Left ventricle myocardium superior (tissue), 1 donor: ENCODE results near the gene TAF3. TPM values are rescaled to one million over a fixed set of nuclear protein-coding genes. Genes with fewer than 3 reads are reported as not detected.

Experiments
- ATAC-seq: fragments of 200-7000 bp; cut with Tn5 transposase; one replicate; pipeline ENCODE4 v1.9.1; 2020; ENCODE audit warnings: mild to moderate bottlenecking, moderate library complexity
- DNase-seq: peaks from one replicate; pipeline ENCODE4 v3.0.0-alpha.2; 2020
- intact Hi-C: fragments of 100-400 bp; cut with micrococcal nuclease; formaldehyde crosslinking; loops from one replicate; pipeline ENCODE4 v1.11.0; 2022
- total RNA-seq: library from RNA; stranded (reverse); fragmentation: NEBNext Ultra II Directional; extraction: Animal tissue kit (Norgen Biotek cat#: 25700); gene quantifications from one replicate; pipeline ENCODE4 v1.2.1, GENCODE V29; 2021
- donor health status: DM: no; HTN: yes; CAD: no; lungs with severe emphysema.

Gene TAF3
- total RNA-seq, 1 donor from 2014 or later, result 13.0 TPM

- intact Hi-C loops, result no loop called here
- no peak for ATAC-seq
Measured at GRCh38 chr10:7955446-7955845, 137.1 kb downstream of the TAF3 start.

DNA sequence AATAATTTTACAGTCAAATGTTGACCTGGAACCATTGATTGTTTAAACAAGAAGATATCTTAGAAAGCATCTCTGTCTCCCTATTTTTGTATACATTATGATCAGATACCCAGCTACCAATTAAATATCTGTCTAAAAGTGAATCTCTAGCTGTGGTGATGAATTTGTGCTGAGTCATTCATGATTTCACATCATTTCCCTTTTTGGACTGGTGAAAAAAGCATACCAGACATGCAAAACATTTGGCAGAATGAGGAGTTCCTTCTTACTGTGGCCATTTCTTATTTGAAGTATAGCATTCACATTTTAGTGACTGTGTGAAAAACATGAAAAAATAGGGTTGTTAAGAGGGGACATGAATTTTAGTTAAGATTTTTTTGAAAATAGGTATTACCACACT, 138.2 kb downstream of the TAF3 start:
- ATAC-seq (no peak), DNase-seq (no peak)
- intact Hi-C loops, result no loop called here

More at GRCh38 chr10:7955446-7955845, 137.1 kb downstream of the TAF3 start:
- DNase-seq, result no peak

GRCh38 chr10:7957591-7957990, 139.3 kb downstream of the TAF3 start:
- ATAC-seq, result no peak
- no peak for DNase-seq
- intact Hi-C loops, result no loop called here

GRCh38 chr10:7958442-7958841, 140.1 kb downstream of the TAF3 start:
- no peak for ATAC-seq
- no peak for DNase-seq
- intact Hi-C loops, result no loop called here

DNA sequence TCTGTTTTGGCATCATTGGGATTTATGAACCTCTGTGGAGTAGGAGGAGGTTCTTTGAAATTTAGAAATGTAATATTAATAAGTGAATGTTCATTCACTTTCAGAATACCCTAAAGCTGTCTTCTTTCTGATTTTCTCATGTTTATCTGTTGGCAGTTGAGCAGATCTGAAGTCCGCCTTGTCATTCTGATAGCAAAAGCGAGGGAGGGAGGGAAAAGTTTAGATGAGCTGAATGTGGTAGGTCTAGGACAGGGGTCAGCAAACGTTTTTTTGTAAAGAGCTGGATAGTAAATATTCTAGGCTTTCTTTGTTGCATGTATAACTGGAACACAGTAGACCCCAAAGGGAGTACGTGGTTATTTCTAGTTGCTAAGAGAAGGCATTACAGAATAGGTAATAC, 141.8 kb downstream of the TAF3 start:
- DNase-seq, result no peak
- intact Hi-C loops, result no loop called here
- no peak for ATAC-seq

GRCh38 chr10:7962592-7962991, 144.3 kb downstream of the TAF3 start:
- intact Hi-C loops, result no loop called here
- ATAC-seq (no peak), DNase-seq (no peak)

DNA sequence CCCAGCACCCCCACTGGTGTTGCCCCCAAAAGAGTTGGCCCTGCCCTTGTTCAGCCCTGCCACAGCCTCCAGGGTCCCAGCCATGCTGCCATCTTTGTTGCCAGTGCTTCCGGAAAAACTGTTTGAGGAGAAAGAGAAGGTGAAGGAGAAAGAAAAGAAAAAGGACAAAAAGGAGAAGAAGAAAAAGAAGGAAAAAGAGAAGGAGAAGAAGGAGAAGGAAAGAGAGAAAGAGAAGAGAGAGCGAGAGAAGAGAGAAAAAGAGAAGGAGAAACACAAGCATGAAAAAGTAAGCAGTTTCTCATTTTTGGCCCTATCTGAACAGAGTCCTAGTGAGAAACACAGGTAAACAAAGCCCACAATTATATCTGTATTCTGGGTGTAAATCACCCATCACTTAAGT, 147.2 kb downstream of the TAF3 start:
- no peak for DNase-seq
- no peak for ATAC-seq
- intact Hi-C loops, result no loop called here

GRCh38 chr10:7967035-7967434, 148.7 kb downstream of the TAF3 start:
- intact Hi-C loops, result no loop called here
- DNase-seq (no peak), ATAC-seq (peak; percentile 66)

DNA sequence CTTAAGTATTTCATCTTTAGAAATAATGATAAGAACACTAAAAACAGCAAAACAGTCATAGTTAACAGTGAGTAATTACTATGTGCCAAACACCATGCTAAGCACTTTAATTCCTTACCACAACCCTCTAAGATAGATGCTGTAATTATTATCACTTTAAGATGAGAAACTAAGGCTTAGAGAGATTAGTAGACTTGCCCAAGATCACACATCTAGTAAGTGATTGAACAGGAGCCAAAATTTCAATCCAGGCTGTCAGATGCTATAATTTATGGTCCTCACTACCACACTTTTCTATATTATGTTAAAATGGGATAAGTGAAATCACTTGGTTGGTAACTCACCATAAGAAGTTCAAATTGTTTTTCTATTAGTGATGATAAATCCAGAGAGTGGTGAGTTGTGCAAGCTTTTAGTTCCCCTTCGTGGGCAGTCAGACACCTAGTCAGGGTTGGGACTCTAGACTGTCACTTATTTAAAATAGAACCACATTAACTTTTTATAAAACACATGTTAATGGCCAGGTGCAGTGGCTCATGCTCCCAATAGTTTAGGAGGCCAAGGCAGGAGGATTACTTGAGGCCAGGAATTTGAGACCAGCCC, 150.3 kb downstream of the TAF3 start:
- no peak for ATAC-seq
- intact Hi-C loops, result no loop called here
- no peak for DNase-seq

GRCh38 chr10:7969623-7970022, 151.3 kb downstream of the TAF3 start:
- no peak for ATAC-seq

DNA sequence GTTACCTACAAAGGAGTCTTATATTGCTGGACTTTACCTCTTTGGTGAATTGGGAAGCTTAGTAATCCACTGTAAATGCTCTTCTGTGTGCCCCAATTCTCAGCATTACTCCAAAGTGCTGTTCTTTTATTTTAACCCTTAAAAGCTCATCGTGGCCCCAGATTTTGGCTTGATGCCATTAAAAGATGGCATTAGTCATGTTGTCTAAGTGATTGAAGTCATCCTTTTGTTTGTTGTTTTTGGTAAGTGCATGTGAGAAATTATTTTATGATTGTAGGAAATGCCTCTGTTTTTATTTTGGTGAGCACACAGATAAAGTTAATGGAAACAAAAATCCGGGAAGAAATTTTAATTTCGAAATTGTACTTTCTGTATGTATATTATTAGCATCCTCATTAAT, 153.6 kb downstream of the TAF3 start:
- ATAC-seq (no peak), DNase-seq (no peak)
- intact Hi-C loops, result no loop called here

More at GRCh38 chr10:7969623-7970022, 151.3 kb downstream of the TAF3 start:
- intact Hi-C loops, result no loop called here
- no peak for DNase-seq

- ATAC-seq, result no peak
- intact Hi-C loops, result no loop called here
- no peak for DNase-seq
Measured at GRCh38 chr10:7972367-7972766, 154.1 kb downstream of the TAF3 start.

GRCh38 chr10:7980196-7980595, 161.9 kb downstream of the TAF3 start:
- DNase-seq (no peak), ATAC-seq (no peak)
- intact Hi-C loops, result no loop called here

GRCh38 chr10:7982727-7983126, 164.4 kb downstream of the TAF3 start:
- ATAC-seq (no peak), DNase-seq (no peak)
- intact Hi-C loops, result no loop called here

GRCh38 chr10:7984325-7984724, 166.0 kb downstream of the TAF3 start:
- ATAC-seq (no peak), DNase-seq (no peak)
- intact Hi-C loops, result no loop called here

GRCh38 chr10:7984896-7985295, 166.6 kb downstream of the TAF3 start:
- intact Hi-C loops, result no loop called here
- DNase-seq, result no peak
- ATAC-seq, result no peak

DNA sequence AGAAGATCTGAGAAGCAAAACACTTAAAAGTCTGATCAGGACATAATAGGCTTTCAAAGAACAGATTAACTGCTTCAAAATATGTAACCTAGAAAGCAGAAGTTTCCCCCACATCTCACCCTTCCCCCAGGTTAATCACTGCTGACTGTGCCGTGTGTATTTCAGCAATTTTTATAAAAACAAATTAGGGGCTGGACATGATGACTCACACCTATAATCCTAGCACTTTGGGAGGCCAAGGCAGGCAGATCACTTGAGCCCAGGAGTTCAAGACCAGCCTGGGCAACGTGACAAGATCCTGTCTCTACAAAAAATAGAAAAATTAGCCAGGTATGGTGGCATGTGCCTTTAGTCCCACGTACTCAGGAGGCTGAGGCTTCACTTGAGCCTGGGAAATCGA, 168.5 kb downstream of the TAF3 start:
- DNase-seq, result no peak
- intact Hi-C loops, result no loop called here
- ATAC-seq, result no peak

- DNase-seq, result no peak
- intact Hi-C loops, result no loop called here
- ATAC-seq, result no peak
Measured at GRCh38 chr10:7988989-7989388, 170.7 kb downstream of the TAF3 start.

DNA sequence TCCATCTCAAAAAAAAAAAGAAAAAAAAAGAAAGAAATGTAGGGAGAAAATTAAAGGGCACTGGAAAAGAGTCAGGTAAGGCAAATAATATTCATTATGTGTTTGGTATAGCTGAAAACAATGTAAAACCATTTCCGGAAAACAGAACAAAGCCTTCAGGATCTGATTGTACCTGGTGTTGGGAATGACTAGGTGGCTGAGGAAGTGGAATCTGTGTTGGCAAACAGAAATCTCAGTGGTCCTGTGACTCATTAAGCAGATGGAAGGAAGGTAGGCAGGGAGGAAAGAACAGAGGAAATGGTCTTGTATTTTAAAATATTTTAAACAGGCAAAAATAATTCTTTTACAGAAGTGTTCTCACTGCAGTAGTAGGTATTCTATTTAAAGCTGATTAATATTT, 180.5 kb downstream of the TAF3 start:
- no peak for DNase-seq
- intact Hi-C loops, result no loop called here
- no peak for ATAC-seq

DNA sequence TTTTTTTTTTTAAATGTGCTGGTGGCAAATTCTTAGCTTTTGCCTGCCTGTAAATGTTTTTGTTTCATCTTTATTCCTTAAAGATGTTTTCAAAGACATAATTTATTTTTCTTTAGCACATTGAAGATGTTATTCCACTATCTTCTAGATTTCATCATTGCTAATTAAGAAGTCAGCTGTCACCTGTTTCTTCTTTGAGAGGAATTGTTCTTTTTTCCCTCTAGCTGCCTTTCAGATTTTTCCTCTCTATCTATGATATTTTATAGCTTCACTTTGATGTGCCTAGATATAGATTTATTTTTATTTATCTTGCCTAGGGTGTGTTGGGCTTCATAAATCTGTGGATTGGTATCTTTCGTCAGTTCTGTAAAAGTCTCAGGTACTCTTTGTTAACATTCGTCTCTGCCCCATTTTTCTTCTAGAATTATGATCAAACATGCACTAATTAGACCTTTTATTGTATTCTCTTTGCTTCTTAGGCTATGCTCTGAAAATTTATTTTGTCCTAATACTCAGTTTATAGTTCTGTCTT, 186.2 kb downstream of the TAF3 start:
- intact Hi-C loops, result no loop called here
- ATAC-seq, result no peak
- no peak for DNase-seq

GRCh38 chr10:8006274-8006999, 188.1 kb downstream of the TAF3 start:
- DNase-seq (no peak), ATAC-seq (no peak)
- intact Hi-C loops, result no loop called here
